CD4-positive, alpha-beta T cell treated with Interleukin-12 subunit alpha and Interleukin-12 subunit beta, for 1 hour (primary cell): Measurements from ENCODE around the gene DGKQ.
A peak's percentile ranks its signal among the peaks of the same experiment; 100 is the strongest.
"Not testable (repeated sequence)": the region's sequence is repeated elsewhere in the genome, so short reads cannot be mapped to it uniquely, and the experiment has no call there.

Experiments used
- DNase-seq: peaks from one replicate; pipeline ENCODE4 v3.0.0-alpha.2; 2020

The DGKQ gene

DNA sequence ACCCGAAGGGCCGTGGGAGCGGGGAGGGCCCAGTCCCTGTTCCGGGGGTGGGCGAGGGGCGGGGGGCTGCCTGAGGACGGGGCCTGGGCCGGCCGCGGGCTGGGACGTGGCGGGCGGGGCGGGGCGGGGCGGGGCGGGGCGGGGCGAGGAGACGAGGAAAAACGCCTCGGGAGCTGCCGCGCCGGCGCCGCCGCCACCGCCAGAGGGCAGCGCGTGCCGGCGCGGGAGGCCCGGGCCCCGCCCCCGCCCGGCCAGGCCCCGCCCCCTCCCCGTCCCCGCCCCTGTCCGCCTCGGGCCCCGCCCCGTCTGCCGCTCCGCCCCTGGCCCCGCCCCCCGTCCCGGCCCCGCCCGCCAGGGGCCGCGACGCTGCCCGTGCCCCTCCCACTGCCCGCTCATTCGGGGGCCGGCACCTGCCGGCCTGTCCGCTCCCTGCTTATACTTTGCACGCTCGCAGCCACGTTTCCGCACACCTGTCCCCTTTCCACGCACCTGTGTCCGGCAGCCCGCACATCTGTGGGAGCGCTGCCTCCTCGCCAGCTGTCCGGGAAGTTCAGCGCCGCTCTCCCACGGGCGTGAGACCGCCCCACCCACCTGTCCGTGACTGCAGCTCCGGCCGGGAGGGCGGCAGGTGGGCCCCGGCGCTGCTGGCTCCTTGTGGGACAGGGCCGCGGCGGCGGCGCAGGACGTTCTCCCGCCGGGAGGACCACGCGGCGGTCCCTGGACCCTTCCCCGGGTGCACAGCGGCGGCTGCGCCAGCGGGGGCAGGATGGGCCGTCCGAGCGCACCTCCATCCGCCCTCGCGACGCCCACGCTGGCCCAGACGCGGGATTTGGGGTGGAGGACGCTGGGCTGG is 36.4 kb upstream of the DGKQ start:
- DNase-seq, result peak; percentile 77

DNA sequence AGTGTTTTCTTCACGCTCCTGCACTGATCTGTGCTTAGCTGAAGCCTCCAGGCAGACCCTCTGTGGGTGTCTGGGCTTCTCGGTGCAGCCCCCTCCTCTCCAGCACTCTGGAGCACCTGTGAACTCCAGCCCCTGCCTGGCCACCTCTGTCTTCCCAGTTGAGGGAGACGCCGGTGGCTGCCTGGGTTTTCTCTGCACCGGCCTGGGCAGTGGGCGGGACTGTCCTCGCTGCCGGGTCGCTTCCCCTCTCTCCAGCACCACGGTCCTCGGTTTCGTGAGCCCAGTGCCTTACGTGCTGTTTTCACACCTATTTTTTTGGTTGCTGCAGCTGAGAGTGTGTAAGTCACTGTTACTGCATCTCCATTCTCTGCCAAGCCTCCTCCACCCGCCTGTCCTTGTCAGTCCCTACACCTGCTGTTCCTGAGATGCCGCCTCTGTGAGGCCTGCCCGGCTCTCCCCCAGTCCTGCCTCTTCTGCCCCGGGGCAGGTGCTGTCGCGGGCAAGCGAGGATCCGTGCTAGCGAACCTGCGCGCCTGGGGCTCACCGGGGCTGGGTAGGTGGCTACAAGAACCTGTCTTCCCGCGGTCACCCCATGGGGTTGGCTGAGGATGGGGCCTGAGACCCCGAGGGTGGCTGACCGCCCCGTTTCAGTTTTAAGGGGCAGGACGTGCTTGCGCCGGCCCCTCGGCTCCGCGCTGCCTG is 35.6 kb upstream of the DGKQ start:
- peak; percentile 40 for DNase-seq

DNA sequence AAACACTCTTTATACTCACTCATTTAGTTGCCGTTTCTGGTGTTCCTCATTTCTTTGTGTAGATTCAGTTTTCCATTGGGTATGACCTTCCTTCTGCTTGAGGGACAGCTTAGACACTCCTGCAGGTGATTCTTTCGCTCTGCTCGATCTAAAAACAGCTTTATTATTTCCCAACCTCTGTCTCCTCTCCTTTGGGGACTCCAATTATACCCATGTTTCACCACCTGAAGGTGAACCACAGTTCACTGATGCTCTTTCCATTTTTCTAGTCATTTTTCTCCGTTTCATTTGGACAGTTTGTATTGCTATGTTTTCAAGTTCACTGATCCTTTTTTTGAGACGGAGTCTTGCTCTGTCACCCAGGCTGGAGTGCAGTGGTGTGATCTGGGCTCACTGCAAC is 33.5 kb upstream of the DGKQ start:
- no peak for DNase-seq

DNA sequence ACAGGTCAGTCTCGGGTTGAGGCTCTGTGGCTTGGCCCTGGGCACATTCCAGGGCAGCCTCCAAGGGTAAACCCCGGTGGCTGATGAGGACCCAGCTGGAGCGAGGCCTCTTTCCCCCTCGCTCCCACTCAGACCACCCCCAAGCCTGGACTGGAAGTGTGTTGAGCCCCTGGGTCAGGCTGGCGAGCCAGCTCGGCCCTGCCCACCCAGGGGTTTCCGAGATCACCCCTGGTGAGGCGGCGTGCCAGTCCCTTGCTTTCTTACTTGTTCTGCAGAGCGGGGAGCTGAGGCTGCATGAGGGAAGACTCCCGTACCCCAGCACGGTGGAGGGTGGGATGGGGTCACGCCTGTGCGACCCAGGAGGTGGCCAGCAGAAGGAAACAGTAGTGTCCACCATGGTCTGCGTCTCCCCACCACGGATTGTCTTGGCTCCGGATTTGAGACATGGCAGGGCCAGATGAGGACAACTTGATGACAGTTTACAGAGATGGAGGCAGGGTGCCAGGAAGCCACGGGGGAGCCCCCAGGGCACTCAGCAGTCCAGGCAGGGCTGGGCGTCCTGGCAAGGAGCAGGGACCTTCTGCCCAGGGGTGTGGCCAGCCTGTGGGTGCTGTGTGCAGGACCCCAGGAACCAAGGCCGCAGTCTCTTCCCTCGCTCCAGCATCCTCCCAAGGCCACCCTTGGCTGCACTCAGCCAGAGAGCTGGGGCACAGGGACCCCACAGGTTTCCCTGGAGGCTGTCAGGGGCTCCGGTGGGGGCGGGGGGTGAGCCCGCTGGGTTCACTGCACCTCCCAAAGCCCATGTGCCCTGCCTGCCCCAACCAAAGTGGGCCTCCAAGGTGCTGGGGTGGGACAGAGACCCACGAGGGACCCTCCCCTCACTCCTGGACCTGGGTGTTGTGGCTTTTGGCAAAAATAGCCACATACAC is 31.5 kb upstream of the DGKQ start:
- DNase-seq, result no peak

DNA sequence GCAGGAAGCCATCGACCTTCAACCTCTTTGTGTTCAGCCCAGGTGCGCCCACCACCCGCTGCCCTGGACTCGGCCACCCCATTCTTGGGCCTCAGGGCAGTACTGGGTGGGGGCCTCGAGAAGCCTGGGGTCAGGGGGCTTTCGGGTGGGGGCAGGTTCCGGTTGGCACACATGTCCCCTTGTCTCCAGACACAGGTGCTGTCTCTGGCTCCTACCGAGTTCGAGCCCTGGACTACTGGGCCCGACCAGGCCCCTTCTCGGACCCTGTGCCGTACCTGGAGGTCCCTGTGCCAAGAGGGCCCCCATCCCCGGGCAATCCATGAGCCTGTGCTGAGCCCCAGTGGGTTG is 30.7 kb upstream of the DGKQ start:
- DNase-seq, result no peak

DNA sequence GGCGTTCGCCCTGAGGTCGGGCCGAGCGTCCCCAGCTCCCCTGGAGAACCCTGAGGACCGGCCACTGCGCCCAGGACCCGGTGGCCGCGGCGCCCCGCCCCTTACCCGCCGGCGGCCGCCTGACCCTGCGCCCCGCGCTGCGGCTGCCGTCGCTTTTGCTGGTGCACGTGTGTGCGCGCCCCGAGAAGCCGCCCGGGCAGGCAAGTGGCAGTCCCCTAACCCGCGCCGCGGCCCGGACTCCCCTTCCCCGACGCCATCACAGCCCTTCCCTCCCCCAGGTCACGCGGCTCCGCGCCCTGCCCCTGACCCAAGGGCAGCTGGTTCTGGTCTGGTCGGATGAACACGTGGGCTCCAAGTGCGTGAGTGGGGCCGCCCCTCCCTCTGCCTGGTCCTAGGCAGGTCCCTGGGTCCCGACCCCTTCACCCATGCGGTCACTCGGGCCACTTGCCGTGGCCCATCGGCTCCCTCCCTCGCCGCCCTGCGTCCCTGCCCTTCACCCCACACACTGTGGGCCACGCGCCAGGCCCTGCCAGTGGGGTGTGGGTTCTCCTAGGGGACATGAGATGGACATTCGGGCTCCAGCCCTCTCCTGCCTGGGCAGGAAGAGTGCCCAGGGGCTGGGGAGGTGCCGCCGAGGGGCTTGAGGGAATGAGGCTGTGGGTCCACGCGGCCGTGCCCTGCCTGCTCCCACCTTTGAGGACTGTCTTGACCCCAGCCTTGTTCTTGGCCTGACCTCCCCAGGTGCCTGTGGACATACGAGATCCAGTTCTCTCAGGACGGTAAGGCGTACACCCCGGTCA is 30.1 kb upstream of the DGKQ start:
- DNase-seq, result no peak

DNA sequence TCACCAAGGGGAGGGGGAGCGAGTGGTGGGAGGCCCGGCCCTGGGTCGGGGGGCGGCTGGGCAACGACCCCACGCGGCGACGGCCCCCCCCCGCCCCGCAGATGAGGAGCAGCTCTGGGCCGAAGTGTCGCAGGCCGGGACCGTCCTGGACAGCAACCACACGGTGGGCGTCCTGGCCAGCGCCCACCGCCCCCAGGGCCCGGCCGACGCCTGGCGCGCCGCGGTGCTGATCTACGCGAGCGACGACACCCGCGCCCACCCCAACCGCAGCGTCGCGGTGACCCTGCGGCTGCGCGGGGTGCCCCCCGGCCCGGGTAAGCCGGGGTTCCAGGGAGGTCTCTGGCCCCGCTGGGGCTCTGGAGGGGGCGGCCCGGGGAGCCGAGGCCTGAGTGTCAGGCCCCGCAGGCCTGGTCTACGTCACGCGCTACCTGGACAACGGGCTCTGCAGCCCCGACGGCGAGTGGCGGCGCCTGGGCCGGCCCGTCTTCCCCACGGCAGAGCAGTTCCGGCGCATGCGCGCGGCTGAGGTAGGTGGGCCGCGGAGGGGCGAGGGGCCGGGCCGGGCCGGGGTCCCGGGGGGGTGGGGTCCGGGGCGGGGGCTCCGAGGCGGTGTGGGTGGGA is 29.4 kb upstream of the DGKQ start:
- no peak for DNase-seq

DNA sequence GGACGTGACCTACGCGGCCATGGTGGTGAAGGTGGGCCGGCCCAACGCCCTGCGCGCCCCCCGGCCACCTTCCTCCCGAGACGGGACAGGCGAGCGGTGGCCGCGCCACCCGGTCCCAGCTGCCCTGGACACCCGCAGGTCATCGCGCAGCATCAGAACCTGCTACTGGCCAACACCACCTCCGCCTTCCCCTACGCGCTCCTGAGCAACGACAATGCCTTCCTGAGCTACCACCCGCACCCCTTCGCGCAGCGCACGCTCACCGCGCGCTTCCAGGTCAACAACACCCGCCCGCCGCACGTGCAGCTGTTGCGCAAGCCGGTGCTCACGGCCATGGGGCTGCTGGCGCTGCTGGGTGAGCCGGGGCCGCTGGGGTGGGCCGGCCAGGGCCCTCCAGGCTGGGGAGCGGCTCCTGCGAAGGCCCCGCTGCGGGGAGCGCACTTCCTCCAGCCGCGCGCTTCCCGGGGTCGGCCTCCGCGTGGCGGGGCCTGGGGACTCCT is 28.8 kb upstream of the DGKQ start:
- no peak for DNase-seq

DNA sequence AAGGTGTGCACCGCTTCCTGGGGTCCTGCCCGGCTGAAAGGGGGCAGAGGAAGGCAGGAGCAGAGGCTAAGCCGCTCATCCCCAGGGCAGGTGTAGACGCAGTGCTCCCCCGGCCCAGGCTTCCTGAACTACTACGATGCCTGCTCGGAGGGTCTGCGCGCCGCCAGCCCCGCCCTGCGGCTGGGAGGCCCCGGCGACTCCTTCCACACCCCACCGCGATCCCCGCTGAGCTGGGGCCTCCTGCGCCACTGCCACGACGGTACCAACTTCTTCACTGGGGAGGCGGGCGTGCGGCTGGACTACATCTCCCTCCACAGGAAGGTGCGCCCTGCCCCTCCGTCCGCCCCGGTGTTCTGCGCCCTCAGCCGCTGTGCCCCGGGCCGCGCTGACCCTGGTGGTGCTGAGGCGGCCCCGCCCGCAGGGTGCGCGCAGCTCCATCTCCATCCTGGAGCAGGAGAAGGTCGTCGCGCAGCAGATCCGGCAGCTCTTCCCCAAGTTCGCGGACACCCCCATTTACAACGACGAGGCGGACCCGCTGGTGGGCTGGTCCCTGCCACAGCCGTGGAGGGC is 28.3 kb upstream of the DGKQ start:
- DNase-seq, result no peak

DNA sequence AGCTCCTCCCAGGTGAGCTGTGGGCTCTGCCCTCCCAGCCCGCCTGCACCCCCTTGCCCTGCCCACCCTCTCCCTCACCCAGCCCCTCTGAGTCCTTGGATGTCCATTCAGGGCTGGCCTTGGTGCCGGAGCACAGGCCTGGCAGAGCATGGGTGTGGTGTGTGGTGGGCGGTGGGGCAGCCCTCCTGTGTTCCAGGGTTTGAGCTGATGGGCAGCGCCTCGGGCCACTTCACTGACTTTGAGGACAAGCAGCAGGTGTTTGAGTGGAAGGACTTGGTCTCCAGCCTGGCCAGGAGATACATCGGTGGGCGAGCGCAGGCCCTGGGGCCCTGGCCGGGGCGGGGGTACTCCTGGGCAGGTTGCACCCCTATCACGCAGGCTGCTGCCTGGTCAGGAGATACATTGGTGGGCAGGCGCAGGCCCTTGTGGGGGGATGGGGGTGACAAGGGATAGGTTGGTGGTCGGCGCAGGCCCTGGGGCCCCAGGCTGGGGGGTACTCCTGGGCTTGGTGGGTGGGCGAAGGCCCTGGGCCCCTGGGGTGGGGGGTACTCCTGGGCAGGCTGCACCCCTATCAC is 27.4 kb upstream of the DGKQ start:
- no peak for DNase-seq

DNA sequence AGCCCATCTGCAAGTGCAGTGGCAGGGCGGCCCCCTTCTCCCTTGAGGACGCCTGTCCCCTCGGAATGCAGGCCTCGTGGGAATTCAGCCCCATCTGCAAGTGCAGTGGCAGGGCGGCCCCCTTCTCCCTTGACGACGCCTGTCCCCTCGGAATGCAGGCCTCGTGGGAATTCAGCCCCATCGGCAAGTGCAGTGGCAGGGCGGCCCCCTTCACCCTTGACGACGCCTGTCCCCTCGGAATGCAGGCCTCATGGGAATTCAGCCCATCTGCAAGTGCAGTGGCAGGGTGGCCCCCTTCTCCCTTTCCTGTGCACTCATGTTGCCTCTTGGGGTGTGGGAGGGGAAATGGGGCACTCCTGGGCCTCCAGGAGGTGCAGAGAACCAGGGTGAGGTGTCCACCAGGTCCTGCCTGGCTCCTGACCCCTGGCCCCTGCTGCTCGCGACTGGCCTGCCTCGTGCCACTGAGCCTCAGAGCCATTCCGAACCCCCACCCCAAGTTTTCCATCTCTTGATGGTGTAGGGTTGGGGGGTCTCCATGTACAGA is 26.6 kb upstream of the DGKQ start:
- no peak for DNase-seq

DNA sequence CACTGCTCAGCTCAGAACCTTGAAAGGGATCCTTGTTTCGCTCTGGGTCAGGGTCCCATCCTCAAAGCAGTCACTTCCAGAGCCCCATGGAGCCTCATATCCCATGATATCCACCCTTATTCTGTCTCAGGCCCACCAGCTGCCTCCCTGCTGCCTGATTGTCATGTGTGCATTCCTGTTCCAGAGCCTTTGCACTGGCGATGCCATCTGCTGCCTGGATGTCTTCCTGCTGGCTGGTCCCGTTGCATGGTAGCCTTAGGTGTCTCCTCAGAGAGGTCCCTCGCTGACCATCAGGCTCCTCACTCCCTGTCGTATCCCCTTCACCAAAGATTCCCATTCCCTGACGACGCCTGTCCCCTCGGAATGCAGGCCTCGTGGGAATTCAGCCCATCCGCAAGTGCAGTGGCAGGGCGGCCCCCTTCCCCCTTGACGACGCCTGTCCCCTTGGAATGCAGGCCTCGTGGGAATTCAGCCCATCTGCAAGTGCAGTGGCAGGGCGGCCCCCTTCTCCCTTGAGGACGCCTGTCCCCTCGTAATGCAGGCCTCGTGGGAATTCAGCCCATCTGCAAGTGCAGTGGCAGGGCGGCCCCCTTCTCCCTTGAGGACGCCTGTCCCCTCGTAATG is 26.0 kb upstream of the DGKQ start:
- DNase-seq, result not testable (repeated sequence)

DNA sequence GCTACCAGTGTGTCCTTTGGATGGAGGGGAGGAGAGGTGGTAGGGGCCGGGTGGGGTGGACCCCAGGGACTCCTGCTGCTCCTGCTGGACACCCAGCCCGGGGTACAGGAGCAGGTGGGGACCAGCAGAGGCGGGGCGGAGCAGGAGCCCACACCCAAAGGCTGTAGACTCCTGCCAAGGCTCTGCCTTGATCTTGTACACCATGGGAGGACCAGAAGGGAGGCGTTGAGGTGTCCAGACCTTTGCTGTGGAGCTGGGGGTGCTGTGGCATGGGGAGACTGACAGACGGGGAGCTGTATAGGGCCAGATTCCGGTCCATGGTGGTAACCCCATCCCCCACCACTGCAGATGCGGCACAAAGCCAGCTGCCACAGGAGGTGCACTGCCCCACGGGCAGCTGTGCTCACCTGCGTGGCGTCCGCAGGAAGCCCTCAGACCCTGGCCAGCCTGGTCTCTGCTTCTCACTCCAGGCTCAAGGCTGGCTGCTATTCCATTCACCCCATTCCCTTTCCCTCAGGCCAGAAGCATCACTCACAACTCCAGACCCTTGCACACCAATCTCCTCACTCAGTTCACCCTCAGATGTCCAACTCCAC is 24.8 kb upstream of the DGKQ start:
- DNase-seq, result no peak

DNA sequence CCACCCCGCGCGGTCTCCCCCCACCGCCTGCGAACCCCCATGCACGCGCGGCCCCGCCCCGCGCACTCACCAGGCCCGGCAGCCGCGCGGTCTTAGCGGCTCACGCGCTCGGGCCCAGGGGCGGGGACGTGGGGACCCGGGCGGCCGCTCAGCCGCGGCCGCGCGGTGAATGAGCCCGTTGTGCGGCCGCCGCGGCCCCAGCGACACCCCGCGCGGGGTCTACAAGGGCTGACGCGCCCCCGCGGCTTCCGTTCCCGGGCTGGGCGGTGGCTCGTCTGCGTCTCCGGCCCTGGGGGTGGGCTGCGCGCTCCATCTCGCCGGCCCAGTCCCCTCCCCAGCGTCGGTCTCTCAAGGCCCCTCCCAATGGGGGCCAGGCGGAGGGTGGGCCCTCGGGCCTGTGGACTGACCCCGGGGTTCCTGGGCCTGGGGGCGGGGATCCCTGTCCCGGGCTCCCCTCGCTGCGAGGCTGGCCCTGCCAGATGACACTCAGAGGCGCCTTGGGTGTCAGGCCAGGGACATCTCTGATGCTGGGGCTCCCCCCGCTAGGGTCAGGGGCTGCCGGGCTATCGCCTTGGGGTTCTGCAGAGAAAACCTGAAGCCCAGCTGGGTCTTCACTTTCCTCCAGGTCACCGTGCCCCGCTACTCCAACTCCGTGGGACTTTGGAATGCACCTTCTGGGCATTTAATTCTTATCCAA is 24.2 kb upstream of the DGKQ start:
- DNase-seq, result no peak

DNA sequence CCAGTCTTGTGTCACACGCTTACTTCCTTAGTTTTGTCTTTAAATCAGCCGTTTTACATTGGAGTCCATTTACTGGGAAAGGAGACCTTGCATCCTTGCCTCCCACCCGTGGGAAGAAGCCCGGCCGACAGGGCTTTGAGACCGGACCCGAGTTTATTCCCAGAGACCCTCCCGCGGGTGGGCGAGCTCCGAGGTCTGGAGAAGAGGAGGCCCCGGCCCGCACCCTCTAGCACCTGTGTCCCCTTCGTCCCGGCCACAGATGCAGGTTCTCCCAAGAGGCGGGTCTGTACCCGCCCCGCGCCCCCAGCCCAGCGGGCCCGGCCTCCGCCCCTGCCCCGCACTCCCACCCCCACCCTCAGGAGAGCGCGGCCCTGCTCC is 23.6 kb upstream of the DGKQ start:
- no peak for DNase-seq

DNA sequence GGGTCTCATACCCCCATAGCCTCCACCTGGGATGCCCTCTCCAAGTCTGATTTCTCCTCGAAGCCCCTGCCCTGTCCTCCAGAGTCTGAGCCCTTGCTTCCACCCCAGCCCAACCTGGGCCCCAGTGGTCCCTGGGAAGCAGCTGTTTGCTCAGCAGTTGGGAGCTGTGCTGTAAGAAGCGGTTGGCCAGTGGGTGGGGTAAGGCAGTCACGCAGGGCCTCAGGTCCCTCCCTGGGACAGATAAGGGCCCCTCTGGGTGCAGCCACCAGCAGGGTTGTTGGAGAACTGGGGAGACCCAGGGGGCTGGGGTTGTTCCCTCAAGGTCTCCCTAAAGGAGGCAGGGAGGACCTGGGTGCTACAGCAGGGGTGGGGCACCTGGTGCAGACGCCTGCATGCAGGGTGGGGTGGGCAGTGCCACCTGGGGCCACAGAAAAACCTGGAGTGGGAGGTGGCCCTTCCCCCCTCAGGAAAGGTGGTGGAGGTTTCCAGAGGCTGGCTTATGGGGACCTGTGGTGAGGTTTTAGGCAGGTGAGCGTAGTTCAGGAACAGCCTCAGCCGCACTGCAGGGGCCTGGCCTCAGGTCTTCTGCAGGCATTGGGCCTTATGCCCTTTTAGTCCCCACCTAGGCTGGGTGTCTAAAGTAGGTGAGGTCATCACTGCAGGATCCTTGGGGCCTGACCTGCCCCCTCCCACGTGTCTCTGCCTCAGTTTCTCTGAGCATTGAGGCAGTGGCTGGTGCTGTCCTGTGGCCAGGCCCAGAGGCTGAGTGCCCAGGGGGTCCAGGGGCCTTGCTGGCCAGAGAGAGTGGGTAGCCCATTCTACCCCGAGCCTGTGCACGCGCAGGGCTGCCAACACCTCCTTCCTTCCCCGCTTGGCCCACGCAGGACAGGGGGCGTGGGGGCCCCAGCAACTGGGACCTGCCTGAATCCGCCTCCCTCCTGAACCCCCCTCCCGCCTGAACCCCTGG is 22.9 kb upstream of the DGKQ start:
- DNase-seq, result no peak

DNA sequence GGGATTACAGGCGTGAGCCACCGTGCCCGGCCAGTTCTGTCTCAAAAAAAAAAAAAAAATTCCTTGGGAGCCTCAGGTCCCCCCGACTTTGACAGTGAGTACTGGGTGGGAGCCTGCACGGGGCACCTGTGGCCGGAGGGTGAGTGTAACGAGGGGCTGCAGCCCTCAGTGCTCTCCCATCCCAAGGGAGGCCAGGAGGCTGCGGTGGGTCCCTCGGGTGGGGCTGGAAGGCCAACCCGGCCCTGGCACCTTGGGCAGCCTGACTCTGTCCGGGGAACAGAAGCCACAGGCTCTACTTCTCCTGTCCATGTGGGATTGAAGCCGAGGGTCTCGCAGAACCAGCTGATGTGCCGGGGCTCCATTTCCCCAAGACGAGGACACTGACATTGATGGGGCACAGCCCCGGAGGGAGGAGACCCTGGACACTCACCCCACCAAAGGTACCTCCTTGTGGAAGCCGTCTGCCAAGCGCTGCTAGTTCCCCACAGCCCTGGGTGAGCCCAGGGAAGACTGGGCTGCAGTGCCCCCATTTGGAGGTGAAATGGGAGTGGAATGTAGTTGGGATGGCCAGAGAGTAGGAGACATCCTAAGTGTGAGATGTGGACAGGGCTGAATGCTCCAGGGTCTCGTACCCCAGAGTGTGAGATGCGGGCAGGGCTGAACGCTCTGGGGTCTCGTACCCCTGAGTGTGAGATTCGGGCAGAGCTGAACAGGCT is 22.1 kb upstream of the DGKQ start:
- no peak for DNase-seq
